Hepatocyte (in vitro differentiated cells): ENCODE measurements around the gene TRAPPC11. TPM values are rescaled to one million over a fixed set of nuclear protein-coding genes. Genes with fewer than 3 reads are reported as not detected.

Experiments used
- DNase-seq: peaks from one replicate; pipeline ENCODE4 v3.0.0-alpha.2; 2016; ENCODE audit warnings: low spot score
- H2AFZ ChIP-seq: fragments of 200-600 bp; sonication (generic); 2 replicates; pipeline ENCODE4 v1.6.0; 2016; ENCODE audit warnings: antibody characterized with exemption, mild to moderate bottlenecking
- H3K27ac ChIP-seq: fragments of 200-600 bp; sonication (generic); 2 replicates; pipeline ENCODE4 v1.5.1; 2016; ENCODE audit warnings: mild to moderate bottlenecking
- H3K27me3 ChIP-seq: fragments of 200-600 bp; sonication (generic); 2 replicates; pipeline ENCODE4 v1.6.1; 2016
- H3K36me3 ChIP-seq: fragments of 200-600 bp; sonication (generic); replicated peaks from 2 replicates; pipeline ENCODE4 v1.5.1; 2016; ENCODE audit warnings: low read depth; ENCODE audit not compliant: insufficient read depth
- H3K4me1 ChIP-seq: fragments of 200-600 bp; sonication (generic); 2 replicates; pipeline ENCODE4 v1.5.1; 2016; ENCODE audit warnings: mild to moderate bottlenecking, moderate library complexity; ENCODE audit not compliant: insufficient read depth
- H3K4me2 ChIP-seq: fragments of 200-600 bp; sonication (generic); 2 replicates; pipeline ENCODE4 v1.6.0; 2016
- H3K4me3 ChIP-seq: fragments of 200-600 bp; sonication (generic); 2 replicates; pipeline ENCODE4 v1.5.1; 2016; ENCODE audit warnings: mild to moderate bottlenecking
- H3K79me2 ChIP-seq: fragments of 200-600 bp; sonication (generic); 2 replicates; pipeline ENCODE4 v1.6.0; 2017; ENCODE audit warnings: mild to moderate bottlenecking
- H3K9me2 ChIP-seq: fragments of 200-600 bp; sonication (generic); replicated peaks from 2 replicates; pipeline ENCODE4 v1.6.0; 2017; ENCODE audit warnings: mild to moderate bottlenecking; ENCODE audit not compliant: insufficient read depth
- H3K9me3 ChIP-seq: fragments of 200-600 bp; sonication (generic); 2 replicates; pipeline ENCODE4 v1.5.1; 2016; ENCODE audit warnings: low read depth, mild to moderate bottlenecking
- H4K20me1 ChIP-seq: fragments of 200-600 bp; sonication (generic); 2 replicates; pipeline ENCODE4 v1.6.0; 2016; ENCODE audit warnings: mild to moderate bottlenecking; ENCODE audit not compliant: insufficient read depth, poor library complexity, severe bottlenecking
- CTCF ChIP-seq: fragments of 200-600 bp; sonication (generic); IDR thresholded peaks from 2 replicates; pipeline ENCODE4 v1.5.1; 2016; ENCODE audit warnings: antibody characterized with exemption, mild to moderate bottlenecking; ENCODE audit not compliant: poor library complexity
- EZH2 ChIP-seq: fragments of 200-600 bp; sonication (generic); IDR thresholded peaks from 2 replicates; pipeline ENCODE4 v1.6.1; 2016; ENCODE audit warnings: antibody characterized with exemption, mild to moderate bottlenecking, borderline replicate concordance
- EZH2phosphoT487 ChIP-seq: fragments of 200-600 bp; sonication (generic); IDR thresholded peaks from one replicate; pipeline ENCODE4 v1.6.1; 2018; ENCODE audit warnings: antibody characterized with exemption, mild to moderate bottlenecking, low read depth, moderate library complexity; ENCODE audit not compliant: unreplicated experiment, severe bottlenecking
- WGBS: methylation state at CpG from one replicate; pipeline ENCODE4 v1.1.6; 2016; ENCODE audit warnings: low lambda C conversion rate; ENCODE audit errors: missing lambda C conversion rate; 5-methylcytosine and 5-hydroxymethylcytosine counted together
- polyA plus RNA-seq: library from polyadenylated mRNA; unstranded; fragments of >200 nt; fragmentation: Nextera tagmentation; extraction: Ambion mirVana; gene quantifications from 2 replicates; pipeline ENCODE4 v1.2.1, GENCODE V29; 2016
- total RNA-seq: library from RNA; depleted of rRNA; stranded (reverse); fragments of >200 nt; gene quantifications from 2 replicates; pipeline ENCODE4 v1.2.3, GENCODE V29; 2014

Gene TRAPPC11
- total and polyA plus RNA-seq, 2 experiments from 2014 or later = 13.8 to 29.0 TPM

GRCh38 chr4:183702492-183702891, 43.4 kb downstream of the TRAPPC11 start:
- no peaks in the 10 kb centered on the region for H3K9me2 ChIP-seq
- TF ChIP-seq EZH2phosphoT487 (no peak), CTCF (no peak), EZH2 (no peak)
- H3K27me3 ChIP-seq = no peaks in the 10 kb centered on the region
- no peak overlapping the region for H2AFZ ChIP-seq
- no peaks in the 10 kb centered on the region for H3K9me3 ChIP-seq
- WGBS = 50% methylated on average over 1 of the region's 1 CpG
- H3K79me2 ChIP-seq = no peaks in the 10 kb centered on the region
- H4K20me1 ChIP-seq = no peaks in the 10 kb centered on the region
- H3K4me2 ChIP-seq = no peak overlapping the region
- no peak for DNase-seq
- no peaks in the 10 kb centered on the region for H3K4me1 ChIP-seq
- H3K27ac ChIP-seq = no peak overlapping the region
- H3K36me3 ChIP-seq = peaks cover 4% of the 10 kb centered on the region
- H3K4me3 ChIP-seq = no peak overlapping the region

- Histone ChIP-seq H3K9me2 (no peaks in the 10 kb centered on the region), H4K20me1 (no peaks in the 10 kb centered on the region)
Measured at GRCh38 chr4:183714626-183715025, 55.5 kb downstream of the TRAPPC11 start.

GRCh38 chr4:183716302-183716701, 57.2 kb downstream of the TRAPPC11 start:
- no peak overlapping the region for H2AFZ ChIP-seq
- H3K4me3 ChIP-seq = no peak overlapping the region
- H3K4me2 ChIP-seq = no peak overlapping the region
- no peak for DNase-seq
- 82% methylated on average over 4 of the region's 4 CpGs for WGBS
- H3K4me1 ChIP-seq = no peaks in the 10 kb centered on the region
- H3K9me3 ChIP-seq = no peaks in the 10 kb centered on the region
- no peak overlapping the region for H3K27ac ChIP-seq
- H3K9me2 ChIP-seq = no peaks in the 10 kb centered on the region
- no peaks in the 10 kb centered on the region for H3K36me3 ChIP-seq
- no peaks in the 10 kb centered on the region for H3K79me2 ChIP-seq
- TF ChIP-seq EZH2phosphoT487 (no peak), CTCF (no peak), EZH2 (no peak)
- no peaks in the 10 kb centered on the region for H4K20me1 ChIP-seq
- no peaks in the 10 kb centered on the region for H3K27me3 ChIP-seq

More at GRCh38 chr4:183714626-183715025, 55.5 kb downstream of the TRAPPC11 start:
- H3K36me3 ChIP-seq = no peaks in the 10 kb centered on the region
- H3K4me3 ChIP-seq = no peak overlapping the region
- no peaks in the 10 kb centered on the region for H3K27me3 ChIP-seq
- no peaks in the 10 kb centered on the region for H3K4me1 ChIP-seq
- no peak overlapping the region for H3K27ac ChIP-seq
- DNase-seq = no peak
- no peak overlapping the region for H2AFZ ChIP-seq
- no peak for TF ChIP-seq EZH2
- no peak for TF ChIP-seq EZH2phosphoT487
- no peak for TF ChIP-seq CTCF
- H3K4me2 ChIP-seq = no peak overlapping the region
- H3K9me3 ChIP-seq = no peaks in the 10 kb centered on the region
- WGBS = 90% methylated on average over 7 of the region's 7 CpGs
- H3K79me2 ChIP-seq = no peaks in the 10 kb centered on the region

- H3K9me2 ChIP-seq = no peaks in the 10 kb centered on the region
- TF ChIP-seq EZH2phosphoT487 (no peak), EZH2 (no peak), CTCF (no peak)
- H3K9me3 ChIP-seq = no peaks in the 10 kb centered on the region
- H3K4me2 ChIP-seq = no peak overlapping the region
- H3K4me1 ChIP-seq = no peaks in the 10 kb centered on the region
- H3K4me3 ChIP-seq = no peak overlapping the region
- no peaks in the 10 kb centered on the region for H3K27me3 ChIP-seq
- WGBS = 78% methylated on average over 5 of the region's 5 CpGs
- H3K27ac ChIP-seq = no peak overlapping the region
- no peak for DNase-seq
- H4K20me1 ChIP-seq = no peaks in the 10 kb centered on the region
- no peaks in the 10 kb centered on the region for H3K36me3 ChIP-seq
- H3K79me2 ChIP-seq = no peaks in the 10 kb centered on the region
- no peak overlapping the region for H2AFZ ChIP-seq
Measured at GRCh38 chr4:183718876-183719275, 59.8 kb downstream of the TRAPPC11 start.
